MCF 10A (cell line): ENCODE results near the gene NISCH. TPM values are rescaled to one million over a fixed set of nuclear protein-coding genes. Genes with fewer than 3 reads are reported as not detected.

Experiments
- BruUV-seq: library from RNA; stranded (reverse); fragments of 400-500 nt; replicated peaks from 2 replicates; lab custom pipeline; 2021; lab: Mats Ljungman, UMichigan
- CTCF ChIA-PET: fragments of 300-600 bp; sonication (Branson Sonifier 250); formaldehyde crosslinking; extraction: SDS; loops from one replicate; lab custom pipeline; 2021; ENCODE audit warnings: antibody characterized with exemption, inconsistent platforms; lab: Yijun Ruan, JAX
- POLR2A ChIA-PET: fragments of 300-600, 350-650 bp; sonication (Branson Sonifier 250); formaldehyde crosslinking; extraction: SDS; loops from one replicate; lab custom pipeline; 2020; ENCODE audit warnings: antibody characterized with exemption, inconsistent platforms; lab: Yijun Ruan, JAX
- DNase-seq: peaks from one replicate; pipeline ENCODE4 v3.0.0-alpha.2; 2018; ENCODE audit not compliant: unreplicated experiment
- H3K27ac Mint-ChIP-seq: one replicate; pipeline ENCODE4 v1.8.0; 2022; ENCODE audit warnings: mild to moderate bottlenecking, low read depth, mixed read lengths; ENCODE audit not compliant: unreplicated experiment
- H3K27me3 Mint-ChIP-seq: one replicate; pipeline ENCODE4 v1.8.0; 2022; ENCODE audit warnings: mixed read lengths; ENCODE audit not compliant: insufficient read depth, unreplicated experiment
- H3K36me3 Mint-ChIP-seq: one replicate; pipeline ENCODE4 v1.8.0; 2022; ENCODE audit warnings: mild to moderate bottlenecking, moderate library complexity, mixed read lengths; ENCODE audit not compliant: insufficient read depth, unreplicated experiment
- H3K4me1 Mint-ChIP-seq: one replicate; pipeline ENCODE4 v1.8.0; 2022; ENCODE audit warnings: mixed read lengths; ENCODE audit not compliant: insufficient read depth, unreplicated experiment
- H3K4me3 Mint-ChIP-seq: one replicate; pipeline ENCODE4 v1.8.0; 2022; ENCODE audit warnings: mild to moderate bottlenecking, moderate library complexity, mixed read lengths; ENCODE audit not compliant: unreplicated experiment
- H3K9me3 Mint-ChIP-seq: one replicate; pipeline ENCODE4 v1.8.0; 2022; ENCODE audit warnings: mixed read lengths; ENCODE audit not compliant: unreplicated experiment
- CTCF ChIP-seq: fragments of 200-600 bp; IDR thresholded peaks from one replicate; pipeline ENCODE4 v1.8.0; 2022; ENCODE audit warnings: antibody characterized with exemption, mild to moderate bottlenecking; ENCODE audit not compliant: unreplicated experiment
- intact Hi-C: fragments of 100-400 bp; cut with micrococcal nuclease; formaldehyde crosslinking; loops from 2 replicates; pipeline ENCODE4 v1.14.1; 2022
- total RNA-seq: library from RNA; stranded (reverse); gene quantifications from 2 replicates; pipeline ENCODE4 v1.2.3, GENCODE V29; 2022

Gene NISCH
- total RNA-seq, 1 experiment from 2014 or later, result 60.5 TPM

GRCh38 chr3:52432225-52432624, 23.2 kb upstream of the NISCH start:
- ChIA-PET POLR2A (interaction anchor here (0.6 to 0.7 kb wide), 2 partner anchors 15 to 124 kb away, joined by 3 read pairs; no protein-coding TSS in a partner anchor), CTCF (interaction anchor here (0.7 to 17.8 kb wide), 2 partner anchors 8 to 14 kb away, joined by 4 to 278 read pairs; partner anchors contain the start of gene SEMA3G)
- Mint-ChIP-seq H3K36me3 (no peaks in the 10 kb centered on the region), H3K9me3 (no peaks in the 10 kb centered on the region), H3K4me1 (peaks cover 8% of the 10 kb centered on the region), H3K4me3 (no peak overlapping the region), H3K27ac (no peak overlapping the region), H3K27me3 (peaks cover 11% of the 10 kb centered on the region)
- intact Hi-C loops, result no loop called here
- no peak for DNase-seq
- BruUV-seq, result no TSS peak
- TF ChIP-seq CTCF, result no peak

GRCh38 chr3:52432691-52433141, 22.7 kb upstream of the NISCH start:
- no peaks in the 10 kb centered on the region for H3K36me3 Mint-ChIP-seq

GRCh38 chr3:52433328-52433995, 21.9 kb upstream of the NISCH start:
- no TSS peak for BruUV-seq
- H3K27me3 Mint-ChIP-seq, result peaks cover 4% of the 10 kb centered on the region

More at GRCh38 chr3:52432691-52433141, 22.7 kb upstream of the NISCH start:
- Mint-ChIP-seq H3K9me3 (no peaks in the 10 kb centered on the region), H3K27me3 (peaks cover 11% of the 10 kb centered on the region), H3K27ac (no peak overlapping the region), H3K4me1 (peaks cover 8% of the 10 kb centered on the region), H3K4me3 (no peak overlapping the region)
- POLR2A ChIA-PET, result no interaction called here
- intact Hi-C loops, result no loop called here
- CTCF ChIA-PET, result interaction anchor here (1.3 to 17.8 kb wide), 2 partner anchors 14 to 21 kb away, joined by 10 to 278 read pairs; partner anchors contain the start of gene SEMA3G
- no TSS peak for BruUV-seq
- no peak for DNase-seq
- TF ChIP-seq CTCF, result no peak

More at GRCh38 chr3:52433328-52433995, 21.9 kb upstream of the NISCH start:
- ChIA-PET POLR2A (no interaction called here), CTCF (interaction anchor here (0.6 to 17.8 kb wide), 3 partner anchors 13 to 64 kb away, joined by 4 to 278 read pairs (median 10); partner anchors contain the start of gene SEMA3G)
- Mint-ChIP-seq H3K4me1 (peaks cover 8% of the 10 kb centered on the region), H3K9me3 (no peaks in the 10 kb centered on the region), H3K36me3 (no peaks in the 10 kb centered on the region), H3K27ac (no peak overlapping the region), H3K4me3 (no peak overlapping the region)
- intact Hi-C loops, result no loop called here
- no peak for TF ChIP-seq CTCF
- no peak for DNase-seq
